ENCODE results near the gene CDC23. TPM values are rescaled to one million over a fixed set of nuclear protein-coding genes. Genes with fewer than 3 reads are reported as not detected.
A peak's percentile ranks its signal among the peaks of the same experiment; 100 is the strongest.

Gene CDC23
- total RNA-seq, 1 experiment from 2014 or later = 60.7 TPM

GRCh38 chr5:138177941-138178515 is 35.1 kb downstream of the CDC23 start:
- no peaks in the 10 kb centered on the region for H3K9me3 ChIP-seq
- peaks cover 9% of the 10 kb centered on the region for H3K4me1 ChIP-seq
- peaks cover 10% of the 10 kb centered on the region for H3K36me3 ChIP-seq (ENCODE audit: control insufficient read depth, insufficient read depth, low read length)
- ChIA-PET CTCF (interaction anchor here (1.1 to 1.3 kb wide), 2 partner anchors 142 to 174 kb away, joined by 3 to 4 read pairs; partner anchors contain the start of gene KDM3B), POLR2A (interaction anchor here (0.6 to 0.9 kb wide), 2 partner anchors 10 to 89 kb away, joined by 3 to 9 read pairs; no protein-coding TSS in a partner anchor)
- H3K27me3 ChIP-seq (replicated peaks; ENCODE audit: control insufficient read depth, insufficient read depth, low read length) = no peaks in the 10 kb centered on the region
- no peaks in the 10 kb centered on the region for H3K27me3 Mint-ChIP-seq (ENCODE audit: insufficient read depth, unreplicated experiment)
- H3K4me1 Mint-ChIP-seq (ENCODE audit: low read depth, unreplicated experiment) = peaks cover 9% of the 10 kb centered on the region
- H3K27ac Mint-ChIP-seq (ENCODE audit: unreplicated experiment) = no peak overlapping the region
- peaks cover 41% of the 10 kb centered on the region for H3K36me3 Mint-ChIP-seq (ENCODE audit: insufficient read depth, unreplicated experiment)
- peak in 1 of 2 experiments; percentile 31 for DNase-seq
- no peak overlapping the region for H3K4me3 Mint-ChIP-seq (ENCODE audit: unreplicated experiment)
- peak overlapping the region; percentile 69 for H3K4me3 ChIP-seq (ENCODE audit: low read depth, low read length)
- BruUV-seq (replicated peaks) = TSS peak; percentile 69
- intact Hi-C loops (cut with micrococcal nuclease; ENCODE audit: unreplicated experiment) = loop anchor here (2.0 kb wide), 1 partner anchor 153 kb away; the partner anchor contains the start of gene CDC25C
- no peaks in the 10 kb centered on the region for H3K9me3 Mint-ChIP-seq (ENCODE audit: unreplicated experiment)
- TF ChIP-seq, protein P1, sequence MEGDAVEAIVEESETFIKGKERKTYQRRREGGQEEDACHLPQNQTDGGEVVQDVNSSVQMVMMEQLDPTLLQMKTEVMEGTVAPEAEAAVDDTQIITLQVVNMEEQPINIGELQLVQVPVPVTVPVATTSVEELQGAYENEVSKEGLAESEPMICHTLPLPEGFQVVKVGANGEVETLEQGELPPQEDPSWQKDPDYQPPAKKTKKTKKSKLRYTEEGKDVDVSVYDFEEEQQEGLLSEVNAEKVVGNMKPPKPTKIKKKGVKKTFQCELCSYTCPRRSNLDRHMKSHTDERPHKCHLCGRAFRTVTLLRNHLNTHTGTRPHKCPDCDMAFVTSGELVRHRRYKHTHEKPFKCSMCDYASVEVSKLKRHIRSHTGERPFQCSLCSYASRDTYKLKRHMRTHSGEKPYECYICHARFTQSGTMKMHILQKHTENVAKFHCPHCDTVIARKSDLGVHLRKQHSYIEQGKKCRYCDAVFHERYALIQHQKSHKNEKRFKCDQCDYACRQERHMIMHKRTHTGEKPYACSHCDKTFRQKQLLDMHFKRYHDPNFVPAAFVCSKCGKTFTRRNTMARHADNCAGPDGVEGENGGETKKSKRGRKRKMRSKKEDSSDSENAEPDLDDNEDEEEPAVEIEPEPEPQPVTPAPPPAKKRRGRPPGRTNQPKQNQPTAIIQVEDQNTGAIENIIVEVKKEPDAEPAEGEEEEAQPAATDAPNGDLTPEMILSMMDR (IDR thresholded peaks at IDR 0.05; ENCODE audit: insufficient read depth in 1 of 2, low read depth in 1 of 2, low read length in 1 of 2, severe bottlenecking in 1 of 2, unreplicated experiment in 1 of 2) = no peak

DNA sequence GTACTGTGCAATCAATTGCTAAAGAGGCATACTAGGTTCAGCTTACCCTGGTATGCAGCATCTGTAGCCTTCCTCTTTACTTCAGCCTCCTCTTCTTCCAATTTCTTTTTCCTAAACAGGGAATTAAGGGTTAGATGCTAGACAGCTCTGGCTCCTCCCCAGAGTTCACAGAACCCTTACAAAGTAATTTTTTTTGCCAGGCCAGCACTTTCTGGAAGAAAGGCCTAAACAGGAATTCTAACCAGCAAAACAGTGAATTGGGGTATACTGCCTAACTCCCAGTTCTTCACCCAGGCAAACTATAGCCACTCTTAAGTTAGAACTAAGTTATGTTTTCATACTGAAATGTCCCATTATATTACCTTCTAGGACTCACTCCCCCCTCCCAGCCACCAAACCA is 42.8 kb downstream of the CDC23 start:
- Histone ChIP-seq H3K4me1 (no peaks in the 10 kb centered on the region), H3K27me3 (replicated peaks; ENCODE audit: control insufficient read depth, insufficient read depth, low read length) (no peaks in the 10 kb centered on the region), H3K4me3 (ENCODE audit: low read depth, low read length) (no peak overlapping the region), H3K9me3 (no peaks in the 10 kb centered on the region), H3K36me3 (ENCODE audit: control insufficient read depth, insufficient read depth, low read length) (peaks cover 5% of the 10 kb centered on the region; the same call in 1 of the 2 replicates)
- H3K36me3 Mint-ChIP-seq (ENCODE audit: insufficient read depth, unreplicated experiment) = peaks cover 94% of the 10 kb centered on the region
- TF ChIP-seq, protein P1 (IDR thresholded peaks at IDR 0.05; ENCODE audit: insufficient read depth in 1 of 2, low read depth in 1 of 2, low read length in 1 of 2, severe bottlenecking in 1 of 2, unreplicated experiment in 1 of 2) = no peak
- H3K4me3 Mint-ChIP-seq (ENCODE audit: unreplicated experiment) = no peak overlapping the region
- no peaks in the 10 kb centered on the region for H3K4me1 Mint-ChIP-seq (ENCODE audit: low read depth, unreplicated experiment)
- no peaks in the 10 kb centered on the region for H3K9me3 Mint-ChIP-seq (ENCODE audit: unreplicated experiment)
- intact Hi-C loops (cut with micrococcal nuclease; ENCODE audit: unreplicated experiment) = no loop called here
- ChIA-PET CTCF (no interaction called here), POLR2A (no interaction called here)
- H3K27ac Mint-ChIP-seq (ENCODE audit: unreplicated experiment) = no peak overlapping the region
- H3K27me3 Mint-ChIP-seq (ENCODE audit: insufficient read depth, unreplicated experiment) = no peaks in the 10 kb centered on the region
- no TSS peak for BruUV-seq (replicated peaks)
- DNase-seq = no peak

DNA sequence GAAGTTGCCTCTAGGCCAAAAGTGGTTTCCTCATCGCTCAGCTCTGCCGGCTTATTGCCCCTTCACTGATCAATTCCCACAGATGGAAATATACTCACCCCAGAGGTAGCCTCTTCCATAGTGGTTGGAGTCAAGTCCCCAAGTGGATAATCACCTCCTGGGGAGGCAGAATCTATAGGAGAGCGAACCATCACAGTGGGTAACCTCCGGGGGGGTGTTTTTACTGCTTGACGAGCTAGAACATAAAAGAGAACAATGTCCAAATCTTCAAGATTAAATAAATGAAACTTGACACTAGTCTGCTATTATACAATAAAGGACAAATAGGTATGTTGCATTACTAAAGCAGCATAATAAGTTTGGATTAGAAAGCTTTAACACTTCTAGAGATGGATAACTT is 44.0 kb downstream of the CDC23 start:
- Mint-ChIP-seq H3K4me3 (ENCODE audit: unreplicated experiment) (no peak overlapping the region), H3K4me1 (ENCODE audit: low read depth, unreplicated experiment) (no peaks in the 10 kb centered on the region), H3K36me3 (ENCODE audit: insufficient read depth, unreplicated experiment) (peaks cover 94% of the 10 kb centered on the region), H3K9me3 (ENCODE audit: unreplicated experiment) (no peaks in the 10 kb centered on the region), H3K27me3 (ENCODE audit: insufficient read depth, unreplicated experiment) (no peaks in the 10 kb centered on the region), H3K27ac (ENCODE audit: unreplicated experiment) (no peak overlapping the region)
- no peak overlapping the region for H3K4me3 ChIP-seq (ENCODE audit: low read depth, low read length)
- ChIA-PET POLR2A (no interaction called here), CTCF (no interaction called here)
- H3K27me3 ChIP-seq (replicated peaks; ENCODE audit: control insufficient read depth, insufficient read depth, low read length) = no peaks in the 10 kb centered on the region
- H3K4me1 ChIP-seq = no peaks in the 10 kb centered on the region
- no peak for DNase-seq
- H3K9me3 ChIP-seq = no peaks in the 10 kb centered on the region
- no TSS peak for BruUV-seq (replicated peaks)
- intact Hi-C loops (cut with micrococcal nuclease; ENCODE audit: unreplicated experiment) = no loop called here
- H3K36me3 ChIP-seq (ENCODE audit: control insufficient read depth, insufficient read depth, low read length) = peaks cover 6% of the 10 kb centered on the region
- TF ChIP-seq, protein P1 (IDR thresholded peaks at IDR 0.05; ENCODE audit: insufficient read depth in 1 of 2, low read depth in 1 of 2, low read length in 1 of 2, severe bottlenecking in 1 of 2, unreplicated experiment in 1 of 2) = no peak
